ENCODE results near the gene ARPP21. TPM values are rescaled to one million over a fixed set of nuclear protein-coding genes. Genes with fewer than 3 reads are reported as not detected.

The ARPP21 gene
- total RNA-seq, 1 experiment from 2014 or later, result not detected

DNA sequence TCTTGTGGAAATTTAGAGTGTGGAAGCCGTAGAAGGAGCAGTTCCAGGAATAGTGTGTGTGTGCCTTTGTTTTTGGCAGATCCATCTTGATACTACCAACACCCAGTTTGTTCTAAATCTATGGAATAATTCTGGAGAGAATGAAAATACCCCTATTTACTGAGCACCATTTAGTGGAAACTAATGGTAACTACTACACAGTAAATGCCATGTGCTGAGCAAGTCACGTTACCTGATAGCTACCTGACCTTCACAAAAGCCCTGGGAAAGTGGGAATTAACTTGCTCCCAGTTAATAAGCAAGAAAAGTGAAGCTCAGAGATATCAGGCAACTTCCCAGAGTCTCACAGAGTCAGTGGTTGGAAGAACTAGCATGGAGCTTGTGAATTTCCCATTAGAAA lies 137.7 kb downstream of the ARPP21 start:
- POLR2A ChIA-PET, result no interaction called here
- ATAC-seq (no peak), DNase-seq (ENCODE audit: low spot score) (no peak)
- Mint-ChIP-seq H3K4me3 (no peak overlapping the region), H3K36me3 (no peaks in the 10 kb centered on the region), H3K9me3 (no peaks in the 10 kb centered on the region), H3K4me1 (0 out of 2 replicates have a peak, but pooled peaks cover 3% of the 10 kb centered on the region), H3K27ac (no peak overlapping the region), H3K27me3 (ENCODE audit: low read depth) (no peaks in the 10 kb centered on the region)
- no peak for TF ChIP-seq CREM (CRISPR knock-in tag; IDR thresholded peaks at IDR 0.05)
- TF ChIP-seq FOXK1 (CRISPR knock-in tag; IDR thresholded peaks at IDR 0.05), result no peak
- TF ChIP-seq JAZF1 (CRISPR knock-in tag; IDR thresholded peaks at IDR 0.05), result no peak
- TF ChIP-seq, protein P1, sequence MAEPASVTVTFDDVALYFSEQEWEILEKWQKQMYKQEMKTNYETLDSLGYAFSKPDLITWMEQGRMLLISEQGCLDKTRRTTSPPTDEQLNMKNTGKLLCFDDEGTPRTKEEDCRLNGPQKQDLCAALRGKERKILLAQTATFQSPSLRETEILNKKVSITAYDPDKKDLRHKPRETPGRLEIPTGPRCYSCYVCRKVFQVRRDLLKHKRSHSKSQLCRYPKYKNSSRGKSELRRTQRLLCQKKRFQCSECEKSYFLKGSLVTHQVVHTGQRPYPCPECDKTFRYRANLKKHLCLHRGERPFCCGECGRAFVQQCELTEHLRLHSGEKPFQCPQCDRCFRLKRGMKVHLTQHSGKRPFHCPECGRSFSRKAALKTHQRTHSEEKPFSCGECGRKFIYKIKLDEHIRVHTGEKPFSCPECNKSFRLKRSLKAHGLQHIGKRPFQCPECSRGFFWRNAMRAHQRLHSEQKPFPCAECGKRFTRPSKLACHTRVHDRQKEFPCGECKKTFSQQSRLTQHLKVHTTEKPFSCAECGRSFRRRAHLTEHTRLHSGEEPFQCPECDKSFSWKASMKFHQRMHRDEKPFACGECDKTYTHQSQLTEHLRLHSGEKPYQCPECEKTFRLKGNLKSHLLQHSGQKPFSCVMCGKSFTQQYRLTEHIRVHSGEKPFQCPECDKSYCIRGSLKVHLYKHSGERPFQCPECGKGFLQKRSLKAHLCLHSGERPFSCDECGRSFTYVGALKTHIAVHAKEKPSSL (CRISPR knock-in tag; conservative IDR thresholded peaks at IDR 0.05), result no peak
- TF ChIP-seq, protein P2, sequence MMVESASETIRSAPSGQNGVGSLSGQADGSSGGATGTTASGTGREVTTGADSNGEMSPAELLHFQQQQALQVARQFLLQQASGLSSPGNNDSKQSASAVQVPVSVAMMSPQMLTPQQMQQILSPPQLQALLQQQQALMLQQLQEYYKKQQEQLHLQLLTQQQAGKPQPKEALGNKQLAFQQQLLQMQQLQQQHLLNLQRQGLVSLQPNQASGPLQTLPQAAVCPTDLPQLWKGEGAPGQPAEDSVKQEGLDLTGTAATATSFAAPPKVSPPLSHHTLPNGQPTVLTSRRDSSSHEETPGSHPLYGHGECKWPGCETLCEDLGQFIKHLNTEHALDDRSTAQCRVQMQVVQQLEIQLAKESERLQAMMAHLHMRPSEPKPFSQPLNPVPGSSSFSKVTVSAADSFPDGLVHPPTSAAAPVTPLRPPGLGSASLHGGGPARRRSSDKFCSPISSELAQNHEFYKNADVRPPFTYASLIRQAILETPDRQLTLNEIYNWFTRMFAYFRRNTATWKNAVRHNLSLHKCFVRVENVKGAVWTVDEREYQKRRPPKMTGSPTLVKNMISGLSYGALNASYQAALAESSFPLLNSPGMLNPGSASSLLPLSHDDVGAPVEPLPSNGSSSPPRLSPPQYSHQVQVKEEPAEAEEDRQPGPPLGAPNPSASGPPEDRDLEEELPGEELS (CRISPR knock-in tag; IDR thresholded peaks at IDR 0.05), result no peak
- TF ChIP-seq, protein P3, sequence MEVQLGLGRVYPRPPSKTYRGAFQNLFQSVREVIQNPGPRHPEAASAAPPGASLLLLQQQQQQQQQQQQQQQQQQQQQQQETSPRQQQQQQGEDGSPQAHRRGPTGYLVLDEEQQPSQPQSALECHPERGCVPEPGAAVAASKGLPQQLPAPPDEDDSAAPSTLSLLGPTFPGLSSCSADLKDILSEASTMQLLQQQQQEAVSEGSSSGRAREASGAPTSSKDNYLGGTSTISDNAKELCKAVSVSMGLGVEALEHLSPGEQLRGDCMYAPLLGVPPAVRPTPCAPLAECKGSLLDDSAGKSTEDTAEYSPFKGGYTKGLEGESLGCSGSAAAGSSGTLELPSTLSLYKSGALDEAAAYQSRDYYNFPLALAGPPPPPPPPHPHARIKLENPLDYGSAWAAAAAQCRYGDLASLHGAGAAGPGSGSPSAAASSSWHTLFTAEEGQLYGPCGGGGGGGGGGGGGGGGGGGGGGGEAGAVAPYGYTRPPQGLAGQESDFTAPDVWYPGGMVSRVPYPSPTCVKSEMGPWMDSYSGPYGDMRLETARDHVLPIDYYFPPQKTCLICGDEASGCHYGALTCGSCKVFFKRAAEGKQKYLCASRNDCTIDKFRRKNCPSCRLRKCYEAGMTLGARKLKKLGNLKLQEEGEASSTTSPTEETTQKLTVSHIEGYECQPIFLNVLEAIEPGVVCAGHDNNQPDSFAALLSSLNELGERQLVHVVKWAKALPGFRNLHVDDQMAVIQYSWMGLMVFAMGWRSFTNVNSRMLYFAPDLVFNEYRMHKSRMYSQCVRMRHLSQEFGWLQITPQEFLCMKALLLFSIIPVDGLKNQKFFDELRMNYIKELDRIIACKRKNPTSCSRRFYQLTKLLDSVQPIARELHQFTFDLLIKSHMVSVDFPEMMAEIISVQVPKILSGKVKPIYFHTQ (CRISPR knock-in tag; IDR thresholded peaks at IDR 0.05), result no peak
- TF ChIP-seq GABPB1 (CRISPR knock-in tag; IDR thresholded peaks at IDR 0.05), result no peak
- TF ChIP-seq ZNF219 (CRISPR knock-in tag; IDR thresholded peaks at IDR 0.05; ENCODE audit: borderline replicate concordance), result no peak
- CTCF ChIA-PET, result no interaction called here

DNA sequence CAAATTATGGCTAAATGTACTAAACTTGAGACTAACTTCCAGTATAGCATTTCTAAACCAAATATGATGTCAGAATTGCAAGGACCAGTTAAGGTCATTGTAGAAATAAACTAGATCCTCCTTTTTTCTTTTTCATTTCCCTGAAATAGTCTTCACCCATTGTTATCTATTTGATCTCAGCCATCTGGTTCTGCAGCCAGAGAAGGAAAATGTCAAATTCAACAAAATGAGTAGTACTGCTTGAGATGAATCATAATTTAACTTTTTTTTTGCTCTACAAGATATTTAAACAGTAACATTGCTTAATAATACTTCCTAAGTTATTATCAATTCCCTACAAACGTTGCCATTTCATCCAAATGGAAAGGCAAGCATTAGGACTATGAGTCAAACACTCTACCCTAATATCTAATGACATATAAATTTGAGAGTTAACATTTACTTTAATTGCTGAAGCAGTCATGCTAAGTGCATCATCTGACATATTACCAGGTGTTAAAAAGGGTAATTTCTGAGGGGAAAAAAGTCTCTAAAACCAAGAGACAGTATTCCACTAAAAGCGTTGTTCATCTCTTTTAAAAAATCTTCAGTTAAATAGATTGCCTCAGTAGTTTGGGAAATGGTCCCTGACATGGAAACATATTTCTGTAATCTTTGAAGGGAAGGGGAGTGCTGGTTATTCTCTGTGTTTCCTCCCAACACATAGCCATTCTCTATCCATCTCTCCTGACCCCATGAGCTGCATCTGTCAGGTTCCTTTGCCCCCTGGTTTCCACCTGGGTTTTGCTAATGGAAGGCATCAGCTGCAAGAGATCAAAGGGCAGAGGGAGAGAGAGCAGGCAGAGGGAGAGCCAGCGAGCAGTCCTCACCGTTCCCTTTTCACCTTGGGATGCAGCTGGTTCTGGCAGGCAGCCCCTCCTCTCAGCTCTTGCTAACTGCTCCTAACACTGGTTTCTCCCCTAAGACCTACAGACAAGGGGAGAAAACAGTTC lies 138.5 kb downstream of the ARPP21 start:
- H3K27me3 Mint-ChIP-seq (ENCODE audit: low read depth), result no peaks in the 10 kb centered on the region
- H3K9me3 Mint-ChIP-seq, result no peaks in the 10 kb centered on the region
- CTCF ChIA-PET, result no interaction called here
- peak; percentile 13 for DNase-seq (ENCODE audit: low spot score)
- H3K4me1 Mint-ChIP-seq, result 0 out of 2 replicates have a peak, but pooled peaks cover 3% of the 10 kb centered on the region
- H3K27ac Mint-ChIP-seq, result no peak overlapping the region
- POLR2A ChIA-PET, result no interaction called here
- H3K36me3 Mint-ChIP-seq, result no peaks in the 10 kb centered on the region
- peak; percentile 89 for ATAC-seq
- TF ChIP-seq PRRX2 (CRISPR knock-in tag; IDR thresholded peaks at IDR 0.05), result no peak
- no peak overlapping the region for H3K4me3 Mint-ChIP-seq

DNA sequence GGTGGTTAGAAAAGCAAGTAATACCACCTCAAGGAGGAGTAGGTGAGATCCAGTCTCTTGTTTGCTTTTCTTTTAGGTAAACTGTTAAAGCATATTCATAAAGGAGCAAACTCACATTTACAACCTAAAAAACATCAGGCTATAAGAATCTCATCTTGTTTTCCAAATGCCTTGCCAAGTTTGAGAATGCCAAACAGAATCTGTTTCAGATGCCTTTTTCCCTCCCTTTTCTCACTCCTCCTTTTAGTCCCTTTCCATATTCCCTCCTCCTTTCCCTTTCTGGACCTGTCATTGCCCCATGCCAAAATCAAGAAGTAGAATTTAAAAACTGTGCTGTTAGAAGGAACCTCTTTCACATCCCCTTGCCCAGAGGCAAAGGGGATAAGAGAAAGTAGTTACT lies 140.3 kb downstream of the ARPP21 start:
- POLR2A ChIA-PET, result no interaction called here
- Mint-ChIP-seq H3K4me1 (0 out of 2 replicates have a peak, but pooled peaks cover 3% of the 10 kb centered on the region), H3K27me3 (ENCODE audit: low read depth) (no peaks in the 10 kb centered on the region), H3K36me3 (no peaks in the 10 kb centered on the region), H3K4me3 (no peak overlapping the region), H3K9me3 (no peaks in the 10 kb centered on the region), H3K27ac (no peak overlapping the region)
- CTCF ChIA-PET, result no interaction called here
- DNase-seq (ENCODE audit: low spot score), result no peak
- ATAC-seq, result no peak
- TF ChIP-seq JAZF1 (CRISPR knock-in tag; IDR thresholded peaks at IDR 0.05) (no peak), NR3C1 (CRISPR knock-in tag; conservative IDR thresholded peaks at IDR 0.05; ENCODE audit: low read depth) (no peak), GABPB1 (CRISPR knock-in tag; IDR thresholded peaks at IDR 0.05) (no peak), IRF2 (CRISPR knock-in tag; IDR thresholded peaks at IDR 0.05; ENCODE audit: borderline replicate concordance, low read depth) (no peak), ZNF416 (CRISPR knock-in tag; IDR thresholded peaks at IDR 0.05) (no peak)
- TF ChIP-seq, protein P4, sequence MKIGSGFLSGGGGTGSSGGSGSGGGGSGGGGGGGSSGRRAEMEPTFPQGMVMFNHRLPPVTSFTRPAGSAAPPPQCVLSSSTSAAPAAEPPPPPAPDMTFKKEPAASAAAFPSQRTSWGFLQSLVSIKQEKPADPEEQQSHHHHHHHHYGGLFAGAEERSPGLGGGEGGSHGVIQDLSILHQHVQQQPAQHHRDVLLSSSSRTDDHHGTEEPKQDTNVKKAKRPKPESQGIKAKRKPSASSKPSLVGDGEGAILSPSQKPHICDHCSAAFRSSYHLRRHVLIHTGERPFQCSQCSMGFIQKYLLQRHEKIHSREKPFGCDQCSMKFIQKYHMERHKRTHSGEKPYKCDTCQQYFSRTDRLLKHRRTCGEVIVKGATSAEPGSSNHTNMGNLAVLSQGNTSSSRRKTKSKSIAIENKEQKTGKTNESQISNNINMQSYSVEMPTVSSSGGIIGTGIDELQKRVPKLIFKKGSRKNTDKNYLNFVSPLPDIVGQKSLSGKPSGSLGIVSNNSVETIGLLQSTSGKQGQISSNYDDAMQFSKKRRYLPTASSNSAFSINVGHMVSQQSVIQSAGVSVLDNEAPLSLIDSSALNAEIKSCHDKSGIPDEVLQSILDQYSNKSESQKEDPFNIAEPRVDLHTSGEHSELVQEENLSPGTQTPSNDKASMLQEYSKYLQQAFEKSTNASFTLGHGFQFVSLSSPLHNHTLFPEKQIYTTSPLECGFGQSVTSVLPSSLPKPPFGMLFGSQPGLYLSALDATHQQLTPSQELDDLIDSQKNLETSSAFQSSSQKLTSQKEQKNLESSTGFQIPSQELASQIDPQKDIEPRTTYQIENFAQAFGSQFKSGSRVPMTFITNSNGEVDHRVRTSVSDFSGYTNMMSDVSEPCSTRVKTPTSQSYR (CRISPR knock-in tag; IDR thresholded peaks at IDR 0.05), result no peak
- TF ChIP-seq, protein P5, sequence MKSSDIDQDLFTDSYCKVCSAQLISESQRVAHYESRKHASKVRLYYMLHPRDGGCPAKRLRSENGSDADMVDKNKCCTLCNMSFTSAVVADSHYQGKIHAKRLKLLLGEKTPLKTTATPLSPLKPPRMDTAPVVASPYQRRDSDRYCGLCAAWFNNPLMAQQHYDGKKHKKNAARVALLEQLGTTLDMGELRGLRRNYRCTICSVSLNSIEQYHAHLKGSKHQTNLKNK (CRISPR knock-in tag; IDR thresholded peaks at IDR 0.05), result no peak
- TF ChIP-seq, protein P6, sequence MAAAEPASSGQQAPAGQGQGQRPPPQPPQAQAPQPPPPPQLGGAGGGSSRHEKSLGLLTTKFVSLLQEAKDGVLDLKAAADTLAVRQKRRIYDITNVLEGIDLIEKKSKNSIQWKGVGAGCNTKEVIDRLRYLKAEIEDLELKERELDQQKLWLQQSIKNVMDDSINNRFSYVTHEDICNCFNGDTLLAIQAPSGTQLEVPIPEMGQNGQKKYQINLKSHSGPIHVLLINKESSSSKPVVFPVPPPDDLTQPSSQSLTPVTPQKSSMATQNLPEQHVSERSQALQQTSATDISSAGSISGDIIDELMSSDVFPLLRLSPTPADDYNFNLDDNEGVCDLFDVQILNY (CRISPR knock-in tag; IDR thresholded peaks at IDR 0.05), result no peak
- TF ChIP-seq, protein P2 (CRISPR knock-in tag; IDR thresholded peaks at IDR 0.05), result no peak

All from WTC11 (cell line).